GM21360 (cell line): ENCODE data around the gene XIST.
"Not testable (repeated sequence)": the region's sequence is repeated elsewhere in the genome, so short reads cannot be mapped to it uniquely, and the experiment has no call there.

Experiments used
- ATAC-seq: cut with Tn5 transposase; IDR thresholded peaks from one replicate; pipeline ENCODE4 v1.9.1; 2021; ENCODE audit warnings: mild to moderate bottlenecking, moderate library complexity; ENCODE audit not compliant: unreplicated experiment

XIST gene

DNA sequence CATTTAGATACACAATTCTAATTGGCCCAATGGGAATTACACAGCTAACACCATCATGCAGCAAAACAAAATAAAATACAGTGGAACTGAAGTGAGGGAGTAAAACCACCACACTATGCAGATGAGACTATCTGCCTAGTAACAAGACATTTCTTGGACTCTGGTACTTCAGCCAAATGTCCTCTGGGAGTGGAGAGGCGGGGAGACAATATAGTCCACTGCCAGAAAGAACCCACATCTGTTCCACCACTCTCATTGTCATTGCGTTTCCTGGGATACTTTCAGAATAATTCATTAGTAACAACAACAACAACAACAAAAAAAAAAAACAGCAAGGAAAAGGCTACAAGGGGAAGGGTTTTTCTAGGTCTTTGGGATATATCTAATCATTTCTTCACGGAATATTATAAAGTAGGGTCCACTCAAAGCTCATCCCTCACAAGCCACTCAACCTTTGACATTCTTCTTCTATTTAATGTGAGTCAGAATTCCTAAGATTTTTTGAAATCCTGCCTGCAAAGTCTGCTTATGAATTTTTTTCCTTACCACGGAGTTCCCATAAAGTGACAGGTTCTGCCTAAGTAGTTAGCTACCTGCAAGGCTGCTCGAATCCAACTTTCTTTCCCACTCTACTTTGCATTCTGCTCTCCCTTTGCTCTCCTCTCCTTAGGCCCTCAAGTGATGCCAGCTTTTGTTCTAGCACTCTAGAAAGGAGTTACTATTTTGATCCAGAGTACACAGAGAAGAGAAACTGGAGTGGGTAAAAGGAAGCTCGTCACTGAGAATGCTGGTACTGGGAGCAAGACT is 34.9 kb downstream of the XIST start:
- no peak for ATAC-seq

DNA sequence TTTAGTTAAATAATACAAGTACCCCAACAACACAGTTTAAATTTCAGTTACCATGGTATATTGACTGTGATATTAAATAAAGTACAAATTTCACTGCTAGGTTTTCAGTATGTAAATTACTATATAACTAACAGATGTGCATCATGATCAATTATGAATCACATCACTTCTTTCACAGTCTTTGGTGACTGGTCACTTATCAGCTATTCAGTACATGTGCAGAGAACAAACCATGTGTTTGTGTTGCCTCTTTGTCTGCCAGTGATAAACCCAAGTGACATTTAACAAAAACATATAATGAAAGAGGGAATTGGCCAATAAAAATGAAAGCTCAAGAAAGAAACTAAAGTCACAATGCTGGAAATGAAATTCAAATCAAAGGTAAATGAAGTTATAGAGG is 40.3 kb downstream of the XIST start:
- ATAC-seq: no peak

DNA sequence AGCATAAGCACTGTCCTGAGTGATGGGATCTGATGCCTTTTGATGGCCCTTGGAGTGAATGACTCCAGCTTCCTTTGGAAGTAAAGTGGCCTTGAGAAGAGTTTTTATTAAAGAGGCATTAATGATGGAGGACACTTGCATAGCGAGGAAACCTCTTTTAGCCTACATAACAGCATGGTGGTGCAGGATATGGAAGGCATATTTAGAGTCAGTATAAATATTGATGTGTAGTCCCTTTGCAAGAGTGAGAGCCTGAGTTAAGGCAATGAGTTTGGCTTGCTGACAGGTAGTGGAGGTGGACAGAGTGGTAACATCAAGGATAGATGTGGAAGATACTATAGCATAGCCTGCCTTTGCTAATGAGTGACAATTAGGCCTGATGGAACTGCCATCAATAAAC is 48.4 kb downstream of the XIST start:
- not testable (repeated sequence) for ATAC-seq

DNA sequence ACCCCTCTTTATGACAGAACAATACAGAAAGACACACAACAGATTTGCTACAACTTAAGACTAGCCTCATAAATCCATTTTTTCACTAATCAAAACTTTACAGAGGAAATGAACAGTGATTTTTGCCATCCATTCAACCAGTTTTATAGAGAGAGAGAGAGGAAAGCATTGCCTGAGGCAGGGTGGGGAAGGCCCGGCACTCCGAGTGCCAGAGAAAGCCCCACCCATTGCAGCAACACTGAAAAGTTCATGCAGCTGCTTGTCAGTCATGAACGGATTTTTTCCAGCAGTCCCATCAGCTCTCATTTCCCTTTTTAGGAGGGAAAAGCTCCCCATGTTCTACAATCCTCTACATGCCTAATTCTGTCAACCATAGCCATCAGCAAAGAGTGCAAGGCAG is 52.6 kb downstream of the XIST start:
- ATAC-seq: no peak

DNA sequence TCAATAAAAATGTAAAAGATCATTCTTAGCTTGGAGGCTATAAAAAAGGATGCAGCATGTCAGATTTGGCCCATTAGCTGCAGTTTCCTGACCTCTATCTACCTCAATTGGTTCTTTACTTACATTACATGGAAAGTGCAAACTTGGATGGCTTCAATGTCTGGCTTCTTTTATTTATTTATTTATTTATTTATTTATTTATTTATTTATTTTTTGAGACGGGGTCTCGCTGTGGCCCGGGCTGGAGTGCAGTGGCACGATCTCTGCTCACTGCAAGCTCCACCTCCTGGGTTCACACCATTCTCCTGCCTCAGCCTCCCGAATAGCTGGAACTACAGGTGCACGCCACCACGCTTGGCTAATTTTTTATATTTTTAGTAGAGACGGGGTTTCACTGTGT is 60.0 kb downstream of the XIST start:
- not testable (repeated sequence) for ATAC-seq

DNA sequence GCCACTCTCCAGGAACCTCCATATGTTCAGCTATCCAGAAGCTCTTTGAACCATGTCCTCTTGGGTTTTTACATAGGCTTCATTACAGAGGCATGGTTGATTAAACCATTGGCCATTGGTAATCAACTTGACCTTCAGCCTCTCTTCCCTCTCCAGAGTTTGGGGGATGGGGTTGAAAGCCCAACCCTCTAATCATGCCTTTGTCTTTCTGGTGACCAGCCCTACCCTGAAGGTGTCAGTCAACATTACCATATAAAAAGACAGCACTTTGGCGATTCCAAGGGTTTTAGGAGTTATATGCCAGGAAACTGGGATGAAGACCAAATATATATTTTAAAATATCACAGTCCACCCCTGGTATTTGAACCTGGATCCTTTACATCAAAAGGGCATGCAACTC is 67.0 kb downstream of the XIST start:
- ATAC-seq: no peak
